HepG2 (cell line): ENCODE measurements around the gene CDC42EP3. TPM values are rescaled to one million over a fixed set of nuclear protein-coding genes. Genes with fewer than 3 reads are reported as not detected.

Experiments used
- ATAC-seq: fragments of 200-7000 bp; cut with Tn5 transposase; 3 replicates; pipeline ENCODE4 v1.9.1; 2020; ENCODE audit warnings: mild to moderate bottlenecking, moderate library complexity
- BruUV-seq: library from RNA; stranded (reverse); fragments of 400-500 nt; replicated peaks from 2 replicates; lab custom pipeline; 2021; lab: Mats Ljungman, UMichigan
- CTCF ChIA-PET: fragments of 300-600 bp; formaldehyde crosslinking; extraction: SDS; loops from one replicate; lab custom pipeline; 2021; ENCODE audit warnings: low total read pairs, inconsistent platforms, low intra/inter-chr PET ratio; lab: Yijun Ruan, JAX
- POLR2A ChIA-PET: fragments of 350-600 bp; sonication (Branson Sonifier 250); formaldehyde crosslinking; loops from one replicate; lab custom pipeline; 2020; ENCODE audit warnings: antibody characterized with exemption, inconsistent platforms; lab: Yijun Ruan, JAX
- DNase-seq: peaks from one replicate; pipeline ENCODE4 v3.0.0-alpha.2; 2015; ENCODE audit warnings: low spot score
- FAIRE-seq: peaks from 3 replicates; lab custom pipeline; 2011; peaks lifted over from hg19 to GRCh38; lab: Jason Lieb, UNC
- H2AFZ ChIP-seq: one replicate; pipeline ENCODE4 v1.6.1; 2011; ENCODE audit warnings: low read length, inconsistent platforms
- H3K27ac ChIP-seq: fragments of 300-600 bp; 3 replicates; pipeline ENCODE4 v1.8.0; 2011; ENCODE audit warnings: mixed run types, mild to moderate bottlenecking, mixed read lengths, low read length, inconsistent platforms; ENCODE audit not compliant: insufficient read depth; ENCODE audit errors: extremely low read length
- H3K27me3 ChIP-seq, 2 experiments: fragments of 200-600 bp in 1 of 2; 2 replicates in 1 of 2; 3 replicates in 1 of 2; pipeline versions ENCODE4 v1.6.0 to v1.8.0; 2011; ENCODE audit warnings: low read length in 2 of 2, mild to moderate bottlenecking in 2 of 2, moderate library complexity in 2 of 2, inconsistent platforms in 1 of 2; ENCODE audit not compliant: insufficient read depth in 2 of 2, control insufficient read depth in 1 of 2
- H3K36me3 ChIP-seq, 2 experiments: fragments of 200-600 bp in 1 of 2; replicated peaks in 1 of 2; 2 replicates in 1 of 2; 3 replicates in 1 of 2; pipeline versions ENCODE4 v1.5.1 to v1.8.0; 2011; ENCODE audit warnings: low read length in 2 of 2, inconsistent platforms in 1 of 2; ENCODE audit not compliant: insufficient read depth in 2 of 2, control insufficient read depth in 1 of 2
- H3K4me1 ChIP-seq: 2 replicates; pipeline ENCODE4 v1.5.1; 2012; ENCODE audit warnings: low read length, inconsistent platforms; ENCODE audit not compliant: insufficient read depth
- H3K4me2 ChIP-seq: 2 replicates; pipeline ENCODE4 v1.6.0; 2011; ENCODE audit warnings: low read depth, low read length, inconsistent platforms
- H3K4me3 ChIP-seq, 3 experiments: fragments of 200-600 bp in 1 of 3; sonication (generic), shearing (Covaris generic) in 1 of 3; replicated peaks in 1 of 3; 2 replicates each; pipeline ENCODE4 v1.5.1; 2011 to 2016; ENCODE audit warnings: low read length in 3 of 3, inconsistent platforms in 2 of 3, low read depth in 2 of 3, mild to moderate bottlenecking in 2 of 3, control low read depth in 1 of 3, mixed read lengths in 1 of 3; ENCODE audit not compliant: insufficient read depth in 1 of 3
- H3K79me2 ChIP-seq: one replicate; pipeline ENCODE4 v1.6.1; 2011; ENCODE audit warnings: low read length, inconsistent platforms; ENCODE audit not compliant: insufficient read depth
- H3K9ac ChIP-seq: 2 replicates; pipeline ENCODE4 v1.6.0; 2011; ENCODE audit warnings: mild to moderate bottlenecking, low read depth, low read length, inconsistent platforms; ENCODE audit not compliant: insufficient read depth
- H3K9me3 ChIP-seq: 2 replicates; pipeline ENCODE4 v1.5.1; 2012; ENCODE audit warnings: mild to moderate bottlenecking, low read length
- H4K20me1 ChIP-seq: 2 replicates; pipeline ENCODE4 v1.6.0; 2011; ENCODE audit warnings: inconsistent platforms, mild to moderate bottlenecking, low read length, moderate library complexity; ENCODE audit not compliant: insufficient read depth
- DR1 ChIP-seq: sonication (generic); formaldehyde crosslinking; IDR thresholded peaks from 2 replicates; pipeline ENCODE4 v1.8.0; 2021; ENCODE audit warnings: mild to moderate bottlenecking, missing genetic modification reagents, inconsistent platforms
- FOXC1 ChIP-seq: sonication (generic); formaldehyde crosslinking; IDR thresholded peaks from 2 replicates; pipeline ENCODE4 v1.8.0; 2022; ENCODE audit warnings: mild to moderate bottlenecking, missing genetic modification reagents, borderline replicate concordance
- JDP2 ChIP-seq: sonication (generic); formaldehyde crosslinking; IDR thresholded peaks from 2 replicates; pipeline ENCODE4 v1.8.1; 2022; ENCODE audit warnings: missing genetic modification reagents, borderline replicate concordance
- KLF9 ChIP-seq: IDR thresholded peaks from 2 replicates; pipeline ENCODE4 v1.6.1; 2016; ENCODE audit warnings: low read depth
- MATR3 ChIP-seq: sonication (generic); formaldehyde crosslinking; IDR thresholded peaks from 2 replicates; pipeline ENCODE4 v1.4.0; 2020; ENCODE audit warnings: missing genetic modification reagents
- MEIS1 ChIP-seq: sonication (generic); formaldehyde crosslinking; IDR thresholded peaks from 2 replicates; pipeline ENCODE4 v1.9.0; 2021; ENCODE audit warnings: mild to moderate bottlenecking, missing genetic modification reagents, moderate library complexity, borderline replicate concordance
- SUZ12 ChIP-seq: fragments of 150-350 bp; IDR thresholded peaks from 2 replicates; pipeline ENCODE4 v1.6.1; 2014; ENCODE audit warnings: low read depth, low read length
- ZNF589 ChIP-seq: sonication (generic); formaldehyde crosslinking; conservative IDR thresholded peaks from 2 replicates; pipeline ENCODE4 v1.8.0; 2022; ENCODE audit warnings: mild to moderate bottlenecking, moderate library complexity, missing genetic modification reagents
- WGBS: methylation state at CpG from one replicate; pipeline ENCODE4 v1.1.6; 2017; ENCODE audit warnings: low lambda C conversion rate; 5-methylcytosine and 5-hydroxymethylcytosine counted together
- in situ Hi-C: cut with HindIII; loops from 2 replicates; pipeline ENCODE4 v1.10.0; 2017; ENCODE audit warnings: low pct_unique_long_range_greater_than_20kb; ENCODE audit not compliant: extremely low pct_ligation_motif_present
- intact Hi-C: fragments of 100-400 bp; cut with micrococcal nuclease; formaldehyde crosslinking; loops from one replicate; pipeline ENCODE4 v1.10.0; 2022; ENCODE audit not compliant: unreplicated experiment
- polyA plus RNA-seq, 8 experiments: library from polyadenylated mRNA; depleted of rRNA in 3 of 8; stranded (reverse) in 7 of 8; unstranded in 1 of 8; fragments of >200 nt; fragmentation: Illumina TruSeq in 4 of 8; extraction: Trizol in 4 of 8; gene quantifications; 2 replicates each; pipeline versions ENCODE4 v1.2.1 to v1.2.3, GENCODE V29; 2011 to 2016; ENCODE audit warnings: low read depth in 4 of 8, missing spikeins in 1 of 8, mixed read lengths in 1 of 8; ENCODE audit not compliant: insufficient read depth in 1 of 8
- total RNA-seq, 5 experiments: library from RNA; depleted of rRNA; stranded (reverse); fragments of >200 nt; fragmentation: Illumina TruSeq; extraction: Trizol; gene quantifications; 2 replicates each; pipeline ENCODE4 v1.2.3, GENCODE V29; 2016; ENCODE audit warnings: low read depth in 1 of 5
- TF ChIP-seq, protein P1 (sequence below): IDR thresholded peaks from 2 replicates; pipeline ENCODE4 v1.6.1; 2016; ENCODE audit warnings: low read depth, borderline replicate concordance
- TF ChIP-seq, protein P2 (sequence below): sonication (generic); formaldehyde crosslinking; IDR thresholded peaks from 2 replicates; pipeline ENCODE4 v1.8.0; 2022; ENCODE audit warnings: missing genetic modification reagents, low read depth, mild to moderate bottlenecking, borderline replicate concordance
- TF ChIP-seq, protein P3 (sequence below): sonication (generic); formaldehyde crosslinking; IDR thresholded peaks from 2 replicates; pipeline ENCODE4 v1.4.0; 2020; ENCODE audit warnings: missing genetic modification reagents
- TF ChIP-seq, protein P4 (sequence below): sonication (generic); formaldehyde crosslinking; IDR thresholded peaks from 2 replicates; pipeline ENCODE4 v1.4.0; 2020; ENCODE audit warnings: mild to moderate bottlenecking, low read depth, missing genetic modification reagents

CDC42EP3 gene
- total and polyA plus RNA-seq, 2 of the 13 experiments (the other 11 are each of a cell fraction or from before 2014, with no cell fraction given), result 0.01 TPM; not detected in 1

DNA sequence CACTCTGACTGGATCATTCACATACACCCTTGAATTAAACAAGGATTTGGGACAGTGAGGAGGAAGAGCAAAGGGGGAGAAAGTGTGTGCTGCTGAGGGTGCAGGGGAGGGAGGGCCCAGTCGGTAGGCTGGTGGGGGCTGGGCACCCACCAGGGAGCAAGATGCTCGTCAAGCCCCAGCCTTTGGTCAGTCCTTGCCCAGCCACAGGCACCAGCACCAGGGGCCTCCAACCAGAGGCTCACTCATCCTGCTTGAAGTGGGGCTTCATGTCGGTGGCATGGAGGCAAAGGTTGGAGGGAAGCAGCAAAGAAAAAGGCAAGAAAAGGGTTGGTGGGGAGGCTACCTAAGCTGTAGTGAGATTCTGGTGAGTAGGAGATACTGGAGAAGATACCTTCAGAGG is 21.9 kb downstream of the CDC42EP3 start:
- Histone ChIP-seq H2AFZ (no peak overlapping the region), H3K36me3 (no peaks in the 10 kb centered on the region), H3K9me3 (no peaks in the 10 kb centered on the region), H4K20me1 (no peaks in the 10 kb centered on the region), H3K27me3 (peaks cover 2 to 25% of the 10 kb centered on the region in 2 experiments; a peak in 4 of 5 replicates), H3K27ac (no peak overlapping the region), H3K4me1 (no peaks in the 10 kb centered on the region), H3K4me3 (no peak overlapping the region), H3K4me2 (no peak overlapping the region), H3K79me2 (no peaks in the 10 kb centered on the region), H3K9ac (no peak overlapping the region)
- in situ Hi-C loops (no loop called here), intact Hi-C loops (loop anchor here (10.0 kb wide), 1 partner anchor 255 kb away; no protein-coding TSS in a partner anchor)
- no TSS peak for BruUV-seq
- FAIRE-seq (no peak), DNase-seq (no peak), ATAC-seq (no peak)
- TF ChIP-seq KLF9 (CRISPR knock-in tag), result no peak
- no peak for TF ChIP-seq FOXC1 (CRISPR knock-in tag)
- no peak for TF ChIP-seq ZNF589
- TF ChIP-seq, protein P1, sequence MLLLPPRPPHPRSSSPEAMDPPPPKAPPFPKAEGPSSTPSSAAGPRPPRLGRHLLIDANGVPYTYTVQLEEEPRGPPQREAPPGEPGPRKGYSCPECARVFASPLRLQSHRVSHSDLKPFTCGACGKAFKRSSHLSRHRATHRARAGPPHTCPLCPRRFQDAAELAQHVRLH (CRISPR knock-in tag), result no peak
- TF ChIP-seq, protein P2, sequence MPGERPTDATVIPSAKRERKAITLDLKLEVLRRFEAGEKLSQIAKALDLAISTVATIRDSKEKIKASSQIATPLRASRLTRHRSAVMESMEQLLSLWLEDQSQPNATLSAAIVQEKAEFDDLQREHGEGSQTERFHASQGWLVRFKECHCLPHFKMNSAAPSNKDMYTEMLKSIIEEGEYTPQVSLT (CRISPR knock-in tag), result no peak
- TF ChIP-seq JDP2, result no peak
- TF ChIP-seq MEIS1, result no peak
- TF ChIP-seq MATR3 (CRISPR knock-in tag), result no peak
- TF ChIP-seq SUZ12, result no peak
- no peak for TF ChIP-seq DR1 (CRISPR knock-in tag)
- TF ChIP-seq, protein P3, sequence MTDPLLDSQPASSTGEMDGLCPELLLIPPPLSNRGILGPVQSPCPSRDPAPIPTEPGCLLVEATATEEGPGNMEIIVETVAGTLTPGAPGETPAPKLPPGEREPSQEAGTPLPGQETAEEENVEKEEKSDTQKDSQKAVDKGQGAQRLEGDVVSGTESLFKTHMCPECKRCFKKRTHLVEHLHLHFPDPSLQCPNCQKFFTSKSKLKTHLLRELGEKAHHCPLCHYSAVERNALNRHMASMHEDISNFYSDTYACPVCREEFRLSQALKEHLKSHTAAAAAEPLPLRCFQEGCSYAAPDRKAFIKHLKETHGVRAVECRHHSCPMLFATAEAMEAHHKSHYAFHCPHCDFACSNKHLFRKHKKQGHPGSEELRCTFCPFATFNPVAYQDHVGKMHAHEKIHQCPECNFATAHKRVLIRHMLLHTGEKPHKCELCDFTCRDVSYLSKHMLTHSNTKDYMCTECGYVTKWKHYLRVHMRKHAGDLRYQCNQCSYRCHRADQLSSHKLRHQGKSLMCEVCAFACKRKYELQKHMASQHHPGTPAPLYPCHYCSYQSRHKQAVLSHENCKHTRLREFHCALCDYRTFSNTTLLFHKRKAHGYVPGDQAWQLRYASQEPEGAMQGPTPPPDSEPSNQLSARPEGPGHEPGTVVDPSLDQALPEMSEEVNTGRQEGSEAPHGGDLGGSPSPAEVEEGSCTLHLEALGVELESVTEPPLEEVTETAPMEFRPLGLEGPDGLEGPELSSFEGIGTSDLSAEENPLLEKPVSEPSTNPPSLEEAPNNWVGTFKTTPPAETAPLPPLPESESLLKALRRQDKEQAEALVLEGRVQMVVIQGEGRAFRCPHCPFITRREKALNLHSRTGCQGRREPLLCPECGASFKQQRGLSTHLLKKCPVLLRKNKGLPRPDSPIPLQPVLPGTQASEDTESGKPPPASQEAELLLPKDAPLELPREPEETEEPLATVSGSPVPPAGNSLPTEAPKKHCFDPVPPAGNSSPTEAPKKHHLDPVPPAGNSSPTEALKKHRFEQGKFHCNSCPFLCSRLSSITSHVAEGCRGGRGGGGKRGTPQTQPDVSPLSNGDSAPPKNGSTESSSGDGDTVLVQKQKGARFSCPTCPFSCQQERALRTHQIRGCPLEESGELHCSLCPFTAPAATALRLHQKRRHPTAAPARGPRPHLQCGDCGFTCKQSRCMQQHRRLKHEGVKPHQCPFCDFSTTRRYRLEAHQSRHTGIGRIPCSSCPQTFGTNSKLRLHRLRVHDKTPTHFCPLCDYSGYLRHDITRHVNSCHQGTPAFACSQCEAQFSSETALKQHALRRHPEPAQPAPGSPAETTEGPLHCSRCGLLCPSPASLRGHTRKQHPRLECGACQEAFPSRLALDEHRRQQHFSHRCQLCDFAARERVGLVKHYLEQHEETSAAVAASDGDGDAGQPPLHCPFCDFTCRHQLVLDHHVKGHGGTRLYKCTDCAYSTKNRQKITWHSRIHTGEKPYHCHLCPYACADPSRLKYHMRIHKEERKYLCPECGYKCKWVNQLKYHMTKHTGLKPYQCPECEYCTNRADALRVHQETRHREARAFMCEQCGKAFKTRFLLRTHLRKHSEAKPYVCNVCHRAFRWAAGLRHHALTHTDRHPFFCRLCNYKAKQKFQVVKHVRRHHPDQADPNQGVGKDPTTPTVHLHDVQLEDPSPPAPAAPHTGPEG (CRISPR knock-in tag), result no peak
- TF ChIP-seq, protein P4, sequence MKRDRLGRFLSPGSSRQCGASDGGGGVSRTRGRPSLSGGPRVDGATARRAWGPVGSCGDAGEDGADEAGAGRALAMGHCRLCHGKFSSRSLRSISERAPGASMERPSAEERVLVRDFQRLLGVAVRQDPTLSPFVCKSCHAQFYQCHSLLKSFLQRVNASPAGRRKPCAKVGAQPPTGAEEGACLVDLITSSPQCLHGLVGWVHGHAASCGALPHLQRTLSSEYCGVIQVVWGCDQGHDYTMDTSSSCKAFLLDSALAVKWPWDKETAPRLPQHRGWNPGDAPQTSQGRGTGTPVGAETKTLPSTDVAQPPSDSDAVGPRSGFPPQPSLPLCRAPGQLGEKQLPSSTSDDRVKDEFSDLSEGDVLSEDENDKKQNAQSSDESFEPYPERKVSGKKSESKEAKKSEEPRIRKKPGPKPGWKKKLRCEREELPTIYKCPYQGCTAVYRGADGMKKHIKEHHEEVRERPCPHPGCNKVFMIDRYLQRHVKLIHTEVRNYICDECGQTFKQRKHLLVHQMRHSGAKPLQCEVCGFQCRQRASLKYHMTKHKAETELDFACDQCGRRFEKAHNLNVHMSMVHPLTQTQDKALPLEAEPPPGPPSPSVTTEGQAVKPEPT, result no peak
- POLR2A ChIA-PET, result no interaction called here
- CTCF ChIA-PET, result no interaction called here
- 1% methylated on average over 3 of the region's 3 CpGs for WGBS
